T-helper 1 cell treated with Interleukin-12 subunit alpha and Interleukin-12 subunit beta and Interleukin-4 antibody, amounts not matched to agents 30 μg/mL and 1 μg/mL, for 36 hours (primary cell): ENCODE measurements around the gene PLXDC2.

Experiments used
- H3K27ac Mint-ChIP-seq: one replicate; pipeline ENCODE4 v1.8.0; 2021; ENCODE audit warnings: mild to moderate bottlenecking, mixed read lengths
- H3K27me3 Mint-ChIP-seq: one replicate; pipeline ENCODE4 v1.8.0; 2021; ENCODE audit warnings: low read depth, mixed read lengths
- H3K36me3 Mint-ChIP-seq: one replicate; pipeline ENCODE4 v1.8.0; 2021; ENCODE audit warnings: low read depth, mixed read lengths
- H3K4me1 Mint-ChIP-seq: one replicate; pipeline ENCODE4 v1.8.0; 2021; ENCODE audit warnings: low read depth, mixed read lengths
- H3K4me3 Mint-ChIP-seq: one replicate; pipeline ENCODE4 v1.8.0; 2021; ENCODE audit warnings: mild to moderate bottlenecking, moderate library complexity, mixed read lengths
- H3K9me3 Mint-ChIP-seq: one replicate; pipeline ENCODE4 v1.8.0; 2021; ENCODE audit warnings: mixed read lengths

PLXDC2 gene

DNA sequence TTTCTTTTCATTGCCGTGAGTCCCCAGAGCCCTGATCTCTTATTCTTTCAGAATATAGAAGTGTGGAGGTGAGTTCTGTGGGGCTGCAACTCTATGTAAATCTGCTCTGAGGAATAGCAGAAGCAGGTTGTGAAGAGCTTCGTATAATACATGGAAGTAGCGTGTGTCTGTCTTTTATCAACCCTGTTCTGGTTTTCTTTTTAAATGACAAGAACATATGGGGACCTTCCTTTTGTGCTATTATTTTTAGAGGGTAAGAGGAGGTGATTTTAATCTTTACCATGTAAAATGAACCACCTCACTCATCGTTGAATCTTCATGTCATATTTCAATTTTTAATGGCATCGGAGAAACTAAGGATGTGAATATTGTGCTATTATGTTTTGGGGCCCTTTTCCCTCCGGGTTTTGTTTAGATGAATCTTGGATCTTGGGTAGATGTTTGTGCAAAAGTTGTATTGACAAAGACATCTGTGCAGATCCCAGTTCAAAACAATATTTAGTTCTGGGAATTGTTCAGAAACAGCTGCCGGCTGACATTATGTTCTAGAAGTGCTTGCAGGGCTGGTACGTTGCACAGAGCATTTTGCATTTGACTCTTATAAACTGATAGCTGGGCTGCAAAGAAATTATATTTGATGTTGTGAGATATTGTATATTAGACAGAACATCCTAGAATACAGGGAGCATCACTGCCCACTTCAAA, 46.7 kb downstream of the PLXDC2 start:
- H3K4me3 Mint-ChIP-seq = no peak overlapping the region
- H3K27me3 Mint-ChIP-seq = no peaks in the 10 kb centered on the region

DNA sequence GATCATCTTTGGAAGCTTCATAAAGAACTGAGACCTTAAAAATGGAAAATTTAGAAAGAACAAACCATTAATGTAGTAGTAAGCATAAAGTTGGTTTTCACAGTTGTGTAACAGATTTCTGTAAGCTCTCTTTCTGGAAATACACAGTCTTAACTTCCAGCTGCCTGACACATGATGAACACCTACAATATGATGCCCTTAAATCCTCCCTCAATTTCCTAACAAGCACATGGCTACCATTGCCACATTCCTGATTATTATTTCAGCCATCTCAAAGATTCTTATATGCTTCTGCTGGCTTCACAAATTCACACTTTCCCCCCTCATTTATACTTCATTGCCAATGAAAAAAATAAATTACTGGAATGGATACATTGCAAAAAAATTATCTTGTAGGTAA, 49.4 kb downstream of the PLXDC2 start:
- peaks cover 7% of the 10 kb centered on the region for H3K9me3 Mint-ChIP-seq
- no peaks in the 10 kb centered on the region for H3K36me3 Mint-ChIP-seq
- H3K4me1 Mint-ChIP-seq = no peaks in the 10 kb centered on the region
- H3K27ac Mint-ChIP-seq = no peak overlapping the region
- H3K4me3 Mint-ChIP-seq = no peak overlapping the region
- no peaks in the 10 kb centered on the region for H3K27me3 Mint-ChIP-seq

More for the DNA sequence above, 46.7 kb downstream of the PLXDC2 start:
- Mint-ChIP-seq H3K27ac (no peak overlapping the region), H3K9me3 (peaks cover 7% of the 10 kb centered on the region), H3K36me3 (no peaks in the 10 kb centered on the region), H3K4me1 (no peaks in the 10 kb centered on the region)

DNA sequence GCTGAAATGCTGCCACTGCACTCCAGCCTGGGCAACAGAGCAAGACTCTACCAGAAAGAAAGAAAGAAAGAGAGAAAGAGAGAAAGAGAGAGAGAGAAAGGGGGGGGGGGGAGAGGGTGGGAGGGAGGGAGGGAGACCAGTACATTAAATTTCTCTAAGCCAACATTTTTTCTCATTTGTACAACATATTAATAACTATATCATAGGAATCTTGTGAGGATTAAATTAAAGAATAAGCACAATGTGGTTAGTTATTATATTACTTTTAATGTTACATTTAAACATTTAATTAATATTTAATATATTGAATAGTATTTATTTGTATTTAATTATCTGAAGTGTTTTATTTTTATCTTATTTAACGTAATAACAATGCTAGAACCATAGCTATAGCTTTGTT, 53.1 kb downstream of the PLXDC2 start:
- Mint-ChIP-seq H3K27me3 (no peaks in the 10 kb centered on the region), H3K36me3 (no peaks in the 10 kb centered on the region), H3K4me3 (no peak overlapping the region), H3K27ac (no peak overlapping the region), H3K4me1 (no peaks in the 10 kb centered on the region), H3K9me3 (no peaks in the 10 kb centered on the region)

DNA sequence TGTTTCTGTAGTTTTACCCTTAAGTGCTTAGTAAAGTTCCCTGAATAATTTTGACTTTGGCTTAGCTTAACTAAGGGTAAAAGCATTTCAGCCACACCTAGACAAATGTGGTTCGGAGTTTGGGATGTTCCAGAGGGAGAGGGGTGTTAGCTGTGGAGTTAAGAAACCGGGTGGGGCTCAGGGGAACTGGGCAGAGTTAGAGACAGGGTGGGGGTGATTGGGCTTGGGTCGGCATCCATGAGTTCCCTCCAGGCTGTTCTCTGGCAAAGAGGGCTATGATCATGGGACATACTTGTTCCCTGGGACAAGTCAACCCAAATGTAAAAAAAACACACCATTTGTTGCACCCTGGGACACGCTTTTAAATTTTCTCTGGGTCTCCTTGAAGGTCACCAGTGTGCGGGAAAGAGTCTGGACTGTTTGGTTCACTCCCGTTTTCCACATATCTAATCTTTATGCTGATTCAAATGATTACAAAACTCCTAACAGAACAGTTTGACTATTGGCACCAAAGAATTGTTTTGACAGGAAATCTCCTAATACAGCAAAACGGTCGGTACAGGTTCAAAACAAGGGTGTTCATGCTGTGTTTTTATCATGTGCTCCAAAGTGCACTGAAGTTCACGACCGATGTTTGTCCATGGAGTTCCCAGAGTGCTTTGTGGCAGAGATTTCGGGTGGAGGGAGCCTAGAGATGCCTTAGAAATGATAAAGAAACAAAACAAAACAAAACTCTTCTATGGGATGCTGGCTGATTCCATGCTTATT, 56.5 kb downstream of the PLXDC2 start:
- Mint-ChIP-seq H3K4me3 (no peak overlapping the region), H3K36me3 (no peaks in the 10 kb centered on the region), H3K9me3 (no peaks in the 10 kb centered on the region), H3K4me1 (no peaks in the 10 kb centered on the region), H3K27ac (no peak overlapping the region), H3K27me3 (no peaks in the 10 kb centered on the region)

DNA sequence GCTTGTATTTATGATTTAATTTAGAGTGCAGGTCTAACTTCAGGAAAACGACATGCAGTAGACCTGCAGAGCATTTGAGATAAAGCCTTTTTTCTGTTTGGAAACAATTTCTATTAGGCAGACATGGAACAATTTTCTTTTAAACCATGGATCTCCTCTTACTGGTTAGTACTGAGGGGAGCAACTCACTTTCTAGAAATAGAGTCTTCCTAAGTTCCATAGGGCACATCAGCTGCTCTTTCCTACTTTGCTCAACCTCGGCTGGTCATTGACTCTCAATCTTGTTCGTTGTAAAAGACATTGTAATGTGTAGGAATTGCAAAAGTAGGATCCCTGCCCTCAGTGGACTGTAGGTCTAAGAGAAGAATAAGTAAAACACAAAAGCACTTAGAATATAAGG, 58.0 kb downstream of the PLXDC2 start:
- Mint-ChIP-seq H3K9me3 (no peaks in the 10 kb centered on the region), H3K4me3 (no peak overlapping the region), H3K27me3 (no peaks in the 10 kb centered on the region), H3K36me3 (no peaks in the 10 kb centered on the region), H3K27ac (no peak overlapping the region), H3K4me1 (no peaks in the 10 kb centered on the region)

DNA sequence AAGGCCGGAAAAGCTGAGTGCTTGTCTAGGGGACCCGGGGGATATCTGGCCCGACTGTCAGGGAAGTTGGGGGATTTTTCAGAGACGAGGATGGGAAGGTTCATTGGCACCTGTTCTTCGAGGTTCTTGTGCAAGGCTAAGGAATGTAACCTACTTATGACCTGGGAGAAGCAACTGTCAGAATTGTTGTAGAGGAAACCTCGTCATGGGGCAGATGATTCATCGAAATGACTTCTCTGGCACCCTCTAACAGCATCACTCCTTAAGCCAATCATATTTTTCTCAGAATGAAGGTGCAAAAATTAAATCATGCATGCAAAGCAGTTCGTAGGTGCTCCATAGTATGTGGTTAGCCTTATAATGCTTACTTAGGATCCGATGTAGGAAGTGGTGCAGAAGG, 58.6 kb downstream of the PLXDC2 start:
- H3K4me3 Mint-ChIP-seq = no peak overlapping the region
- H3K9me3 Mint-ChIP-seq = no peaks in the 10 kb centered on the region
- no peaks in the 10 kb centered on the region for H3K36me3 Mint-ChIP-seq
- H3K27me3 Mint-ChIP-seq = no peaks in the 10 kb centered on the region
- H3K27ac Mint-ChIP-seq = no peak overlapping the region
- H3K4me1 Mint-ChIP-seq = no peaks in the 10 kb centered on the region

DNA sequence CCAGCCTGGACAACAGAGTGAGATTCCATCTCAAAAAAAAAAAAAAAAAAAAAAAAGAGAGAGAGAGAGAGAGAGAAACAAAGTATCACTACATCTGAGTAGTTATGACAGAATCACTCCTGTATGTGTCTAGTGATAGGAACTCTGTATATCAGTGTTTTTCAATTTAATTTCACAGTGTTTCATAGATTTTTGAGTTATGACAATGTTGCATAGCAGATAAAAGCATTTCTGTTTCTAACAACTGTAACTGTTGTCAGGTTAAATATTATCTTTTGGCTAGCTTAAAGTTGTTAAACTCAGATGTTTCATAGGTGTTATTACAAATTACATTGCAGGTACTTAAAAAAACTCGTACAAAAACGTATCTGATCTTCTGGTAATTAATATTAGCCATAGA, 60.3 kb downstream of the PLXDC2 start:
- Mint-ChIP-seq H3K27ac (no peak overlapping the region), H3K27me3 (no peaks in the 10 kb centered on the region), H3K4me3 (no peak overlapping the region), H3K36me3 (no peaks in the 10 kb centered on the region), H3K9me3 (no peaks in the 10 kb centered on the region), H3K4me1 (no peaks in the 10 kb centered on the region)

DNA sequence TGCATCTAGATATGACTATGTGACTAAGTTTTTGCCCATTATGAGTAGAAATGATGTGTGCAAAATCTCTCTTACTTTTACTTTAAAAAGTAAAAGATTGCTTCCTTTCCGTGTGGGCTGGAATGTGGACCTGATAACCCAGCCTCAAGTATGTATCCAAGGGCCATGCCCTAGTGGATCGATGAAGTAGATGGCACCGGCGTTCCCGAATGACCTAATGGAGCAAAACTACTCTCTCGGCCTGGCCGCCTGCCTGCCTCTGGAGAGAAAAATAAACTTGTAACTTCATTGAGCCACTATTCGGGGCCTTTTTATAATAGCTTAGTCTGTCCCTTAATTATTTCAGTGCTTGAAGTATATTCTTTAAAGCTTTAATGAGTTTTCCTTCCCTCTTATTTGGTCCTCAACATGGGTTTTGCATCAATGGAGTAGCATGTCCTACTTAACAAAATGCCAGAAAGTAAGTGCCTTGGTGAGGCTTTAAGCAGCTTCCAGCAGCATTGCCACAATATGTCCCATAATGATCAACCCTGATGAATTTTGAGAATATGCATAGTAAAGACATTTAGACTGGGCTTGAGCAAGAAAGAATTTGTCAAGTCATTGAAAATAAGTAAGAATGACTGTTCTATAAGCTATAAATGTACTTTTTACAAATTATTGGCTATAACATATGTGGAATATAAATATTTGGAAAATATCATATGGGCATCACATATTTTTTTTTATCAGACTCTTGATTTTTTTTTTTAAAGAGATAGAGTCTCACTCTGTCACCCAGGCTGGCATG, 61.4 kb downstream of the PLXDC2 start:
- Mint-ChIP-seq H3K27me3 (no peaks in the 10 kb centered on the region), H3K36me3 (no peaks in the 10 kb centered on the region), H3K4me1 (no peaks in the 10 kb centered on the region), H3K27ac (no peak overlapping the region), H3K4me3 (no peak overlapping the region), H3K9me3 (peaks cover 4% of the 10 kb centered on the region)

DNA sequence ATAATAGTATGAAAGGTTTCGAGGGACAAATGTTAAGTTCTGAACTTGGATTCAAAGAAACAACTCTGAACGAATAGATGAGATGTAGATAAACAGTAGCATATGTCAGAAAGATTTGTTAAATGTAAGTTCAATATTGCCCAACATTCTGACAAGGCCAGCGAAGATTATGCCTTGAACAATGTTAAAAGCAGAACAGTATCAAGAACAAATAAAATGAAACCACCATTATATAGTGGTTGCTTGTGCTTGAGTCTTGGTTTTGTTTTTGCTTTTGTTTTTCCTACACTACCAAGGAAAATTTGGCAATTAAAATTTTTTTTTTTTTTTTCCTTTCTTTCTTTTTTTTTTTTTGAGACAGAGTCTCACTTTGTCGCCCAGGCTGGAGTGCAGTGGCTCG, 66.4 kb downstream of the PLXDC2 start:
- Mint-ChIP-seq H3K27ac (no peak overlapping the region), H3K27me3 (no peaks in the 10 kb centered on the region), H3K9me3 (peaks cover 4% of the 10 kb centered on the region), H3K36me3 (no peaks in the 10 kb centered on the region), H3K4me1 (no peaks in the 10 kb centered on the region), H3K4me3 (no peak overlapping the region)

DNA sequence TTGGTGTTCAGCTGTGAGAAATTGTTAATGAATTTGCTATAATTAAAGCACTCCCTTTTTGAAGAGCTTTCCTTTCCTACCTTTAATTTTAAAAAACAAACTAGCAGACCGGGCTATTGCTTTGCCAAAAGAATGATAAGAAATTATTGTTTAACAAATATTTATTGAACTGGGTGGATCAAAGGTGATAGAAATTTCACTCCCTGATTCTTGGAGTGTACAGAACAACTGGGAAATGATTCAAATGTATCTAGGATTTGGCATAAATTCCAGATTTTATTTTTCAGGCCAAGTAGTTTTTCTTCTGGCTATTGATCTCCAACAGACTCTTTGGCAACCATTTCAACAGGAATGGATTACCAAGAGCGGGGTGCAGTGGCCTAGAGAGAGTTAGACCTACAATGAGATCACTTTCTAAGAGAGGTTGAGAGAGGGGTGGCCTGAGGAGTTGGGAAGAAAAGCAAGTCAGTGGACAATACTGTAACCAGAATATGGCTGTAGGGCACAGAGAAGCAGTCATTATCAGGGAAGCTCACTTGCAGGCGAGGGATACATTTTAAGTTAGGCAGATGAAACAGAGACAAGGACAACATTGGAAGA, 71.9 kb downstream of the PLXDC2 start:
- H3K36me3 Mint-ChIP-seq = no peaks in the 10 kb centered on the region
- H3K27me3 Mint-ChIP-seq = no peaks in the 10 kb centered on the region
- no peak overlapping the region for H3K27ac Mint-ChIP-seq
- no peaks in the 10 kb centered on the region for H3K4me1 Mint-ChIP-seq
- peaks cover 3% of the 10 kb centered on the region for H3K9me3 Mint-ChIP-seq
- no peak overlapping the region for H3K4me3 Mint-ChIP-seq

DNA sequence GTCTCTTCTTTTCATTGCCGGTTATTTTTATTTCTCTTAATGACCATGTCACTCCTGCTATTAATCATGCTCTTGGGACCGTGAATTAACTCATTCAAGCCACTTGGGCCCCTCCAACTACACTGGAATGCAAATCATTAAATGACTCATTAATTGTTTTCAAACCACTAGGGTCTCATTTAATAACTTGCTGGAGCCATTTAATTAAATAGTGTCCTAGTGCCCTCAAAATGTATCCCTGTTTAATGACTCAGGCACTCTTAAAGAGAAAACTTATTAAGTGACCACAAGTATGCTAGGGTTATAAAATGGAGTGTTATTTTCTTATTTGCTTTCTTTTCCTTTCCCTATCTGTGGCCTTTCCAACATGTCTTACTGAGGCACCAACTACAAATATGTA, 73.0 kb downstream of the PLXDC2 start:
- Mint-ChIP-seq H3K4me1 (no peaks in the 10 kb centered on the region), H3K27ac (no peak overlapping the region), H3K27me3 (no peaks in the 10 kb centered on the region), H3K36me3 (no peaks in the 10 kb centered on the region), H3K4me3 (no peak overlapping the region), H3K9me3 (peaks cover 3% of the 10 kb centered on the region)

DNA sequence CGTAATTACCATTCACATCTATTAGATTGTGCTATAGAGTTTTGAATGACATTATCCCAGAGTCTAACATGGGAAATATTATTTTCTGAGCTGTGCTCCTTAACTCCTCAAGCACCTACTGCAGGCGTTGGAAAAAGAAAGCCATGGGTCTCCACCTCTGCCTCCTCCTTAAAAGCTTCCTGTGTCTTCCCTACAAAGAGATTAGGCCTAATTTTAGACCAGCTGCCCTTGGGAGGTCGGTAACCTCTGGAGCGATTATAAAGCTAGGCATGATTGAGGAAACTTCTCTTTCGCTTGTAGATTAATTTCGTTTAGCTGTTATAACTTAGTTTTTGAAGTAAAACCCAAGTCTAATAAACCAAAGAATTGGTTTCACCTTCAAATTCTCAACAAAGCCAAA, 75.2 kb downstream of the PLXDC2 start:
- Mint-ChIP-seq H3K4me3 (no peak overlapping the region), H3K27me3 (no peaks in the 10 kb centered on the region), H3K9me3 (peaks cover 11% of the 10 kb centered on the region), H3K27ac (no peak overlapping the region), H3K4me1 (no peaks in the 10 kb centered on the region), H3K36me3 (no peaks in the 10 kb centered on the region)

DNA sequence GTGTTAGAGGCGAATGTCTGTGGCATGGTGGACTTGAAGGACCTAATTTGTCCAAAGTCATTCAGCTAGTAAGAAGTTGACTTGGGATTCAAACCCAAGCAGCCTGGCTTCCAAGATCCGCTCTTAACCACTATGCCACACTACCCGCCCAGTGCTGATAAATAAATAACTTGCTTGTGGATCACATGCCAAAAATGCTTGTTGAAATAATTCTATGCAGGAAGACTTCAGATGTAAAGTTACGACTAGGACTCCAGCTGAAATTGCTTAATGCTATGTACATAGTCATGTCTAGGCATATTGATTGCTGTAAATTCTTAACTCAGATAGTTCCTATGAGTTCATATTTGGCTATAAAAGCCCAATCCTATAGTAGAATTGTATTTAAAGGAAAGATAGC, 76.0 kb downstream of the PLXDC2 start:
- Mint-ChIP-seq H3K27me3 (no peaks in the 10 kb centered on the region), H3K4me3 (no peak overlapping the region), H3K9me3 (peaks cover 11% of the 10 kb centered on the region), H3K36me3 (no peaks in the 10 kb centered on the region), H3K4me1 (no peaks in the 10 kb centered on the region), H3K27ac (no peak overlapping the region)

DNA sequence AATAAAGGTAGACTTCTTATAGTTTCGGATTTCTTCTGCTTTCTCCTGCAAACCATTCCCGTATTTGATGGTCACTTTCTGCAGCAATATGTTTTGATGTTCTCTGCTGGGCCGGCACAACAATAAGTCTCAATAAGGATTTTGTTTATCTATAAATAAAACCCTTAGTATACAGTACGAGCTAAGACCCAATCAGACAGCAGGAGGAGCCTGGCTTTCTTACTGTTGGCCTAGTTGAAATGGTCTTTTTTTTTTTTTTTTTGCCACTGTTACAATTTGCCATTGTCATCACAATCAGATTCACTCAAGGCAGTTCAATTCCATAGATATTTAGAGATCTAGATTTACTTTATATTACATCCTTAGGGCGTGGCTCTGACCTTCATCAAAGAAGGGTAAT, 76.4 kb downstream of the PLXDC2 start:
- H3K9me3 Mint-ChIP-seq = peaks cover 11% of the 10 kb centered on the region
- no peak overlapping the region for H3K27ac Mint-ChIP-seq
- H3K4me3 Mint-ChIP-seq = no peak overlapping the region
- H3K27me3 Mint-ChIP-seq = no peaks in the 10 kb centered on the region
- no peaks in the 10 kb centered on the region for H3K4me1 Mint-ChIP-seq
- H3K36me3 Mint-ChIP-seq = no peaks in the 10 kb centered on the region
